ENCODE measurements around the gene SCGB1C1. TPM values are rescaled to one million over a fixed set of nuclear protein-coding genes. Genes with fewer than 3 reads are reported as not detected.

Gene SCGB1C1
- total and polyA plus RNA-seq, 2 donors = not detected

- WGBS = under 1% methylated on average over 57 of the region's 57 CpGs
- Histone ChIP-seq H3K4me3 (ENCODE audit: low read depth, low read length) (peak overlapping the region; percentile 67), H3K4me1 (ENCODE audit: insufficient read depth) (no peaks in the 10 kb centered on the region), H3K36me3 (ENCODE audit: insufficient read depth) (peaks cover 2% of the 10 kb centered on the region), H3K27ac (ENCODE audit: low read depth) (peak overlapping the region; percentile 98)
- DNase-seq (ENCODE audit: extremely low spot score) = peak; percentile 48
Observed at GRCh38 chr11:208181-208916, 15.5 kb downstream of the SCGB1C1 start.

- H3K4me1 ChIP-seq (ENCODE audit: insufficient read depth) = no peaks in the 10 kb centered on the region
- peaks cover 2% of the 10 kb centered on the region for H3K36me3 ChIP-seq (ENCODE audit: insufficient read depth)
- peak overlapping the region; percentile 59 for H3K27ac ChIP-seq (ENCODE audit: low read depth)
- H3K4me3 ChIP-seq (ENCODE audit: low read depth, low read length) = peak overlapping the region; percentile 67
- WGBS = 1% methylated on average over 26 of the region's 26 CpGs
- no peak for DNase-seq (ENCODE audit: extremely low spot score)
Observed at GRCh38 chr11:208917-209260, 16.0 kb downstream of the SCGB1C1 start.

GRCh38 chr11:209275-210121 lies 16.6 kb downstream of the SCGB1C1 start:
- H3K4me1 ChIP-seq (ENCODE audit: insufficient read depth) = no peaks in the 10 kb centered on the region
- H3K4me3 ChIP-seq (ENCODE audit: low read depth, low read length) = peak overlapping the region; percentile 67
- no peak for DNase-seq (ENCODE audit: extremely low spot score)
- peaks cover 4% of the 10 kb centered on the region for H3K36me3 ChIP-seq (ENCODE audit: insufficient read depth)
- WGBS = 50% methylated on average over 29 of the region's 29 CpGs
- H3K27ac ChIP-seq (ENCODE audit: low read depth) = no peak overlapping the region

GRCh38 chr11:210122-210802 lies 17.4 kb downstream of the SCGB1C1 start:
- H3K36me3 ChIP-seq (ENCODE audit: insufficient read depth) = peaks cover 4% of the 10 kb centered on the region
- DNase-seq (ENCODE audit: extremely low spot score) = no peak
- no peak overlapping the region for H3K4me3 ChIP-seq (ENCODE audit: low read depth, low read length)
- no peaks in the 10 kb centered on the region for H3K4me1 ChIP-seq (ENCODE audit: insufficient read depth)
- 90% methylated on average over 9 of the region's 9 CpGs for WGBS
- no peak overlapping the region for H3K27ac ChIP-seq (ENCODE audit: low read depth)

- Histone ChIP-seq H3K27ac (ENCODE audit: low read depth) (no peak overlapping the region), H3K4me1 (ENCODE audit: insufficient read depth) (no peaks in the 10 kb centered on the region), H3K4me3 (ENCODE audit: low read depth, low read length) (no peak overlapping the region), H3K36me3 (ENCODE audit: insufficient read depth) (peaks cover 4% of the 10 kb centered on the region)
- no peak for DNase-seq (ENCODE audit: extremely low spot score)
- WGBS = 91% methylated on average over 5 of the region's 5 CpGs
Observed at GRCh38 chr11:210803-211180, 17.9 kb downstream of the SCGB1C1 start.

GRCh38 chr11:211295-211694 lies 18.4 kb downstream of the SCGB1C1 start:
- Histone ChIP-seq H3K27ac (ENCODE audit: low read depth) (no peak overlapping the region), H3K36me3 (ENCODE audit: insufficient read depth) (peaks cover 4% of the 10 kb centered on the region)
- WGBS = 74% methylated on average over 5 of the region's 5 CpGs

GRCh38 chr11:211741-212140 lies 18.9 kb downstream of the SCGB1C1 start:
- H3K27ac ChIP-seq (ENCODE audit: low read depth) = no peak overlapping the region
- H3K4me3 ChIP-seq (ENCODE audit: low read depth, low read length) = no peak overlapping the region
- no peak for DNase-seq (ENCODE audit: extremely low spot score)
- H3K4me1 ChIP-seq (ENCODE audit: insufficient read depth) = no peaks in the 10 kb centered on the region
- 94% methylated on average over 9 of the region's 9 CpGs for WGBS
- H3K36me3 ChIP-seq (ENCODE audit: insufficient read depth) = peaks cover 4% of the 10 kb centered on the region

More at GRCh38 chr11:211295-211694, 18.4 kb downstream of the SCGB1C1 start:
- DNase-seq (ENCODE audit: extremely low spot score) = no peak
- H3K4me3 ChIP-seq (ENCODE audit: low read depth, low read length) = no peak overlapping the region
- no peaks in the 10 kb centered on the region for H3K4me1 ChIP-seq (ENCODE audit: insufficient read depth)

- Histone ChIP-seq H3K4me1 (ENCODE audit: insufficient read depth) (no peaks in the 10 kb centered on the region), H3K27ac (ENCODE audit: low read depth) (no peak overlapping the region), H3K4me3 (ENCODE audit: low read depth, low read length) (no peak overlapping the region), H3K36me3 (ENCODE audit: insufficient read depth) (peaks cover 4% of the 10 kb centered on the region)
- 91% methylated on average over 17 of the region's 17 CpGs for WGBS
- no peak for DNase-seq (ENCODE audit: extremely low spot score)
Observed at GRCh38 chr11:212150-213100, 19.5 kb downstream of the SCGB1C1 start.

GRCh38 chr11:213111-213510 lies 20.2 kb downstream of the SCGB1C1 start:
- WGBS = 88% methylated on average over 4 of the region's 4 CpGs
- Histone ChIP-seq H3K4me3 (ENCODE audit: low read depth, low read length) (no peak overlapping the region), H3K36me3 (ENCODE audit: insufficient read depth) (peaks cover 4% of the 10 kb centered on the region), H3K27ac (ENCODE audit: low read depth) (no peak overlapping the region), H3K4me1 (ENCODE audit: insufficient read depth) (no peaks in the 10 kb centered on the region)
- DNase-seq (ENCODE audit: extremely low spot score) = no peak

GRCh38 chr11:214083-214482 lies 21.2 kb downstream of the SCGB1C1 start:
- WGBS = 86% methylated on average over 7 of the region's 7 CpGs

GRCh38 chr11:215581-216037 lies 22.7 kb downstream of the SCGB1C1 start:
- DNase-seq (ENCODE audit: extremely low spot score) = no peak
- Histone ChIP-seq H3K4me3 (ENCODE audit: low read depth, low read length) (no peak overlapping the region), H3K4me1 (ENCODE audit: insufficient read depth) (no peaks in the 10 kb centered on the region), H3K27ac (ENCODE audit: low read depth) (no peak overlapping the region), H3K36me3 (ENCODE audit: insufficient read depth) (peaks cover 4% of the 10 kb centered on the region)
- WGBS = 68% methylated on average over 4 of the region's 4 CpGs

More at GRCh38 chr11:214083-214482, 21.2 kb downstream of the SCGB1C1 start:
- Histone ChIP-seq H3K27ac (ENCODE audit: low read depth) (no peak overlapping the region), H3K4me1 (ENCODE audit: insufficient read depth) (no peaks in the 10 kb centered on the region), H3K4me3 (ENCODE audit: low read depth, low read length) (no peak overlapping the region), H3K36me3 (ENCODE audit: insufficient read depth) (peaks cover 4% of the 10 kb centered on the region)
- DNase-seq (ENCODE audit: extremely low spot score) = no peak

- WGBS = 86% methylated on average over 11 of the region's 11 CpGs
- Histone ChIP-seq H3K4me1 (ENCODE audit: insufficient read depth) (no peaks in the 10 kb centered on the region), H3K36me3 (ENCODE audit: insufficient read depth) (peaks cover 4% of the 10 kb centered on the region), H3K27ac (ENCODE audit: low read depth) (no peak overlapping the region), H3K4me3 (ENCODE audit: low read depth, low read length) (no peak overlapping the region)
- no peak for DNase-seq (ENCODE audit: extremely low spot score)
Observed at GRCh38 chr11:216081-216974, 23.4 kb downstream of the SCGB1C1 start.

Data from urinary bladder (tissue), 4 donors.